Smooth muscle cell (in vitro differentiated cells): ENCODE data around the gene GPC5. TPM values are rescaled to one million over a fixed set of nuclear protein-coding genes. Genes with fewer than 3 reads are reported as not detected.

ENCODE experiments used
- DNase-seq: peaks from one replicate; lab custom pipeline; 2025; ENCODE audit not compliant: unreplicated experiment; lab: John Stamatoyannopoulos, UW
- H2AFZ ChIP-seq: fragments of 200-600 bp; sonication (generic); 2 replicates; pipeline ENCODE4 v1.6.0; 2016; ENCODE audit warnings: antibody characterized with exemption, low read depth, mild to moderate bottlenecking
- H3F3A ChIP-seq: fragments of 200-600 bp; sonication (generic); 2 replicates; pipeline ENCODE4 v1.6.0; 2017; ENCODE audit warnings: antibody characterized with exemption, low read depth
- H3K27ac ChIP-seq: fragments of 200-600 bp; sonication (generic); 2 replicates; pipeline ENCODE4 v1.5.1; 2016; ENCODE audit warnings: low read depth, mild to moderate bottlenecking
- H3K27me3 ChIP-seq: fragments of 200-600 bp; sonication (generic); 2 replicates; pipeline ENCODE4 v1.6.1; 2016; ENCODE audit warnings: low read depth, mild to moderate bottlenecking
- H3K36me3 ChIP-seq: fragments of 200-600 bp; sonication (generic); 2 replicates; pipeline ENCODE4 v1.5.1; 2016; ENCODE audit warnings: low read depth
- H3K4me1 ChIP-seq: fragments of 200-600 bp; sonication (generic); 2 replicates; pipeline ENCODE4 v1.5.1; 2016; ENCODE audit warnings: low read depth
- H3K4me2 ChIP-seq: fragments of 200-600 bp; sonication (generic); 2 replicates; pipeline ENCODE4 v1.6.0; 2016; ENCODE audit warnings: mild to moderate bottlenecking
- H3K4me3 ChIP-seq: fragments of 200-600 bp; sonication (generic); 2 replicates; pipeline ENCODE4 v1.5.1; 2016; ENCODE audit warnings: mild to moderate bottlenecking
- H3K79me2 ChIP-seq: fragments of 200-600 bp; sonication (generic); 2 replicates; pipeline ENCODE4 v1.6.0; 2016; ENCODE audit warnings: low read depth, mild to moderate bottlenecking
- H3K9ac ChIP-seq: fragments of 200-600 bp; sonication (generic); 2 replicates; pipeline ENCODE4 v1.6.0; 2016; ENCODE audit warnings: low read depth
- H3K9me3 ChIP-seq: fragments of 200-600 bp; sonication (generic); replicated peaks from 2 replicates; pipeline ENCODE4 v1.5.1; 2016; ENCODE audit warnings: low read depth
- H4K20me1 ChIP-seq: fragments of 200-600 bp; sonication (generic); 2 replicates; pipeline ENCODE4 v1.6.0; 2016; ENCODE audit warnings: low read depth
- CTCF ChIP-seq: fragments of 200-600 bp; sonication (generic); IDR thresholded peaks from 2 replicates; pipeline ENCODE4 v1.5.1; 2017; ENCODE audit warnings: borderline replicate concordance, mild to moderate bottlenecking, antibody characterized with exemption; ENCODE audit not compliant: insufficient read depth, poor library complexity, severe bottlenecking
- WGBS: methylation state at CpG from one replicate; pipeline ENCODE4 v1.1.7; 2016; ENCODE audit warnings: low lambda C conversion rate; 5-methylcytosine and 5-hydroxymethylcytosine counted together
- polyA plus RNA-seq: library from polyadenylated mRNA; unstranded; fragments of >200 nt; fragmentation: Nextera tagmentation; extraction: Ambion mirVana; gene quantifications from 2 replicates; pipeline ENCODE4 v1.2.1, GENCODE V29; 2016
- total RNA-seq: library from RNA; depleted of rRNA; stranded (reverse); fragments of >200 nt; gene quantifications from 2 replicates; pipeline ENCODE4 v1.2.3, GENCODE V29; 2014

GPC5 gene
- total and polyA plus RNA-seq, 2 experiments from 2014 or later: 0.99 to 1.0 TPM

GRCh38 chr13:91622778-91623550, 224.5 kb downstream of the GPC5 start:
- Histone ChIP-seq H3K27me3 (no peaks in the 10 kb centered on the region), H3K9ac (no peak overlapping the region), H3K27ac (no peak overlapping the region), H3K4me2 (no peak overlapping the region), H3K9me3 (no peaks in the 10 kb centered on the region), H4K20me1 (no peaks in the 10 kb centered on the region), H2AFZ (no peak overlapping the region), H3K4me1 (no peaks in the 10 kb centered on the region), H3K79me2 (no peaks in the 10 kb centered on the region), H3K4me3 (no peak overlapping the region), H3K36me3 (no peaks in the 10 kb centered on the region), H3F3A (no peaks in the 10 kb centered on the region)
- TF ChIP-seq CTCF: no peak
- WGBS: 75% methylated on average over 3 of the region's 3 CpGs
- no peak for DNase-seq

GRCh38 chr13:91627952-91628739, 229.7 kb downstream of the GPC5 start:
- Histone ChIP-seq H3K27me3 (no peaks in the 10 kb centered on the region), H3K36me3 (no peaks in the 10 kb centered on the region), H3K9me3 (no peaks in the 10 kb centered on the region), H3K9ac (no peak overlapping the region), H4K20me1 (no peaks in the 10 kb centered on the region), H3K4me2 (no peak overlapping the region), H3K27ac (no peak overlapping the region), H2AFZ (no peak overlapping the region), H3F3A (no peaks in the 10 kb centered on the region), H3K4me1 (no peaks in the 10 kb centered on the region), H3K79me2 (no peaks in the 10 kb centered on the region), H3K4me3 (no peak overlapping the region)
- no peak for DNase-seq
- no peak for TF ChIP-seq CTCF
- WGBS: 92% methylated on average over 3 of the region's 3 CpGs

DNA sequence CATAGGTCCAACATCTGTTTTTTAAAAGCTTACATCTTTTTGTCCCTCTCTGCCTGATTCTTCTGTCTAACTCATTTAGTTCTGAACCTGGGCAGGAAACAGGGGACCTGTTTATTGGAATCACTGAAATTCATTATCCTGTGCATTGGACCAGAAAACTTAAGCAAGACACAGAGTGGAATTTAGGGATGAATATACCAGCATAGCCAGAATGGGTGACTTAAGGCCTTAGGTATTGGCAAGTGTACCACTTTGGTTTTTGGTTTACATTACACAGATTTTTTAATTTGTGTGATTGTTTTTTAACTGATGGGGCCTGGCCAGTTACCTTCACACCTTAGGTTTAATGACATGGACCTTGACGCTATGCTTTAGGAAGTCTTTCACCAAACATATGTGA, 232.5 kb downstream of the GPC5 start:
- DNase-seq: no peak
- no peaks in the 10 kb centered on the region for H4K20me1 ChIP-seq
- H3K79me2 ChIP-seq: no peaks in the 10 kb centered on the region
- H3K4me2 ChIP-seq: no peak overlapping the region
- no peaks in the 10 kb centered on the region for H3K9me3 ChIP-seq
- H3K36me3 ChIP-seq: no peaks in the 10 kb centered on the region
- H3K27me3 ChIP-seq: no peaks in the 10 kb centered on the region
- H3F3A ChIP-seq: no peaks in the 10 kb centered on the region
- WGBS: 95% methylated on average over 1 of the region's 1 CpG
- no peak overlapping the region for H3K4me3 ChIP-seq
- no peak overlapping the region for H3K27ac ChIP-seq
- H2AFZ ChIP-seq: no peak overlapping the region
- no peak for TF ChIP-seq CTCF
- H3K4me1 ChIP-seq: no peaks in the 10 kb centered on the region
- no peak overlapping the region for H3K9ac ChIP-seq

DNA sequence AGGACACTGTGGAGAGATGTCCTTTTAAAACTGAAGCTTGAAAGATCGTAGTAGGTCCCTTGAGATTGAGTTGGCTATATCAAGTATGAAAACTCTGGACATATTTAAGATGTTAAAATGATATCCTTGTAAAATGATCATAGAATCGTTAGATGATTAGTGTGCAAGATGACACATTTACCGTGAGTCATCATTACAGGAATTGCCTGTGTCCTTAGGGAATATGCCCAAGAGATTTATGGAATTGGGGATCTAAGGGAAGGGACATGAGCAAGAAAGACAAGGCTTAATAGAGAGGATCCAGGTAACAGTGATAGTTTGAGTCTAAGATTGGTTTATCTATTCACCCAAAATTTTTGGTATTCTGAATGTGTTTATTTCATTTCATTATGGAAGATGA, 233.7 kb downstream of the GPC5 start:
- DNase-seq: no peak
- Histone ChIP-seq H3K9me3 (no peaks in the 10 kb centered on the region), H2AFZ (no peak overlapping the region), H3K79me2 (no peaks in the 10 kb centered on the region), H3K27me3 (no peaks in the 10 kb centered on the region), H3K4me2 (no peak overlapping the region), H3K4me1 (no peaks in the 10 kb centered on the region), H3K27ac (no peak overlapping the region), H3K4me3 (no peak overlapping the region), H3K9ac (no peak overlapping the region), H3K36me3 (no peaks in the 10 kb centered on the region), H4K20me1 (no peaks in the 10 kb centered on the region), H3F3A (no peaks in the 10 kb centered on the region)
- 91% methylated on average over 3 of the region's 3 CpGs for WGBS
- TF ChIP-seq CTCF: no peak
